Natural killer cell (primary cell): Measurements from ENCODE around the gene BARX1. TPM values are rescaled to one million over a fixed set of nuclear protein-coding genes. Genes with fewer than 3 reads are reported as not detected.

Experiments
- ATAC-seq, 3 donors: fragments of 150-1000 bp in 2 of 3; fragments of 200-7000 bp in 1 of 3; cut with Tn5 transposase; 1 replicate in 1 of 3; 2 replicates in 2 of 3; pipeline ENCODE4 v1.10.0; 2021; ENCODE audit warnings: mild to moderate bottlenecking in 2 of 3, moderate library complexity in 2 of 3
- DNase-seq, 2 donors: peaks; one replicate each; pipeline versions ENCODE4 v3.0.0 to v3.0.0-alpha.2; 2013 to 2021; ENCODE audit warnings: mixed read lengths in 1 of 2
- H3K27ac ChIP-seq: one replicate; pipeline ENCODE4 v1.5.1; 2013; ENCODE audit warnings: mild to moderate bottlenecking, low read length
- H3K27me3 ChIP-seq: one replicate; pipeline ENCODE4 v1.6.1; 2013; ENCODE audit warnings: low read length; ENCODE audit not compliant: control insufficient read depth, insufficient read depth
- H3K36me3 ChIP-seq: one replicate; pipeline ENCODE4 v1.6.1; 2013; ENCODE audit warnings: low read length; ENCODE audit not compliant: control insufficient read depth, insufficient read depth
- H3K4me1 ChIP-seq: one replicate; pipeline ENCODE4 v1.6.1; 2013; ENCODE audit warnings: low read length; ENCODE audit not compliant: control insufficient read depth, insufficient read depth
- H3K4me3 ChIP-seq: one replicate; pipeline ENCODE4 v1.5.1; 2013; ENCODE audit warnings: low read length
- H3K9me3 ChIP-seq: one replicate; pipeline ENCODE4 v1.6.1; 2013; ENCODE audit warnings: low read length; ENCODE audit not compliant: control insufficient read depth, insufficient read depth
- H3K27ac Mint-ChIP-seq, 2 donors: one replicate each; pipeline ENCODE4 v1.8.0; 2022; ENCODE audit warnings: mild to moderate bottlenecking in 2 of 2, mixed read lengths in 2 of 2, moderate library complexity in 1 of 2
- H3K27me3 Mint-ChIP-seq, 2 donors: one replicate each; pipeline ENCODE4 v1.8.0; 2022; ENCODE audit warnings: low read depth in 2 of 2, mixed read lengths in 2 of 2
- H3K36me3 Mint-ChIP-seq: one replicate; pipeline ENCODE4 v1.8.0; 2022; ENCODE audit warnings: mixed read lengths
- H3K4me1 Mint-ChIP-seq, 2 donors: one replicate each; pipeline ENCODE4 v1.8.0; 2022; ENCODE audit warnings: mixed read lengths in 2 of 2
- H3K4me3 Mint-ChIP-seq: one replicate; pipeline ENCODE4 v1.8.0; 2022; ENCODE audit warnings: mild to moderate bottlenecking, moderate library complexity, mixed read lengths
- H3K9me3 Mint-ChIP-seq, 2 donors: one replicate each; pipeline ENCODE4 v1.8.0; 2022; ENCODE audit warnings: mixed read lengths in 2 of 2
- CTCF ChIP-seq: fragments of 200-600 bp; IDR thresholded peaks from one replicate; pipeline ENCODE4 v1.8.0; 2022; ENCODE audit warnings: antibody characterized with exemption
- WGBS: methylation state at CpG from one replicate; pipeline ENCODE4 v1.1.7; 2013; ENCODE audit warnings: missing lambda C conversion rate; ENCODE audit not compliant: insufficient coverage; 5-methylcytosine and 5-hydroxymethylcytosine counted together
- intact Hi-C: fragments of 100-400 bp; cut with micrococcal nuclease; formaldehyde crosslinking; loops from one replicate; pipeline ENCODE4 v1.14.2; 2022
- total RNA-seq, 4 donors: library from RNA; stranded (reverse); fragments of 120-200 nt in 1 of 4; gene quantifications; one replicate each; pipeline versions ENCODE4 v1.2.3 to v1.2.4, GENCODE V29; 2013 to 2022

BARX1 gene
- total RNA-seq, 3 donors from 2014 or later (not counting 1 experiment from before 2014, with no cell fraction given) = not detected

GRCh38 chr9:93979721-93980120 is 24.6 kb upstream of the BARX1 start:
- H3K27me3 ChIP-seq = no peaks in the 10 kb centered on the region
- H3K27ac ChIP-seq = no peak overlapping the region
- ATAC-seq = no peak
- Mint-ChIP-seq H3K4me1 (no peaks in the 10 kb centered on the region), H3K4me3 (no peak overlapping the region), H3K9me3 (no peaks in the 10 kb centered on the region), H3K27ac (no peak overlapping the region), H3K27me3 (peaks cover 19 to 32% of the 10 kb centered on the region in 2 donors), H3K36me3 (no peaks in the 10 kb centered on the region)
- no peak overlapping the region for H3K4me3 ChIP-seq
- H3K36me3 ChIP-seq = no peaks in the 10 kb centered on the region
- H3K9me3 ChIP-seq = no peaks in the 10 kb centered on the region
- DNase-seq = no peak
- TF ChIP-seq CTCF = no peak
- WGBS = 88% methylated on average over 4 of the region's 4 CpGs
- H3K4me1 ChIP-seq = no peaks in the 10 kb centered on the region
- intact Hi-C loops = no loop called here

- H3K27ac ChIP-seq = no peak overlapping the region
- H3K27me3 ChIP-seq = no peaks in the 10 kb centered on the region
- no peaks in the 10 kb centered on the region for H3K4me1 ChIP-seq
- intact Hi-C loops = no loop called here
- H3K4me3 ChIP-seq = no peak overlapping the region
- TF ChIP-seq CTCF = no peak
- H3K9me3 ChIP-seq = no peaks in the 10 kb centered on the region
- H3K4me1 Mint-ChIP-seq = no peaks in the 10 kb centered on the region
- DNase-seq (no peak), ATAC-seq (no peak)
- H3K36me3 ChIP-seq = no peaks in the 10 kb centered on the region
- no peaks in the 10 kb centered on the region for H3K36me3 Mint-ChIP-seq
- H3K27ac Mint-ChIP-seq = no peak overlapping the region
- peaks cover 19 to 39% of the 10 kb centered on the region in 2 donors for H3K27me3 Mint-ChIP-seq
- 82% methylated on average over 2 of the region's 2 CpGs for WGBS
- H3K9me3 Mint-ChIP-seq = no peaks in the 10 kb centered on the region
- H3K4me3 Mint-ChIP-seq = no peak overlapping the region
Observed at GRCh38 chr9:93978551-93978950, 23.4 kb upstream of the BARX1 start.

- no peak for TF ChIP-seq CTCF
- no peaks in the 10 kb centered on the region for H3K36me3 ChIP-seq
- ATAC-seq (no peak), DNase-seq (no peak)
- no peak overlapping the region for H3K4me3 ChIP-seq
- WGBS = 76% methylated on average over 5 of the region's 5 CpGs
- Mint-ChIP-seq H3K4me1 (no peaks in the 10 kb centered on the region), H3K4me3 (no peak overlapping the region), H3K36me3 (no peaks in the 10 kb centered on the region), H3K27me3 (peaks cover 28 to 41% of the 10 kb centered on the region in 2 donors), H3K27ac (no peak overlapping the region), H3K9me3 (no peaks in the 10 kb centered on the region)
- no peaks in the 10 kb centered on the region for H3K4me1 ChIP-seq
- no peaks in the 10 kb centered on the region for H3K27me3 ChIP-seq
- no peaks in the 10 kb centered on the region for H3K9me3 ChIP-seq
- H3K27ac ChIP-seq = no peak overlapping the region
- intact Hi-C loops = no loop called here
Observed at GRCh38 chr9:93976973-93977372, 21.8 kb upstream of the BARX1 start.

- TF ChIP-seq CTCF = no peak
- no peaks in the 10 kb centered on the region for H3K27me3 ChIP-seq
- WGBS = 92% methylated on average over 3 of the region's 3 CpGs
- Mint-ChIP-seq H3K27ac (no peak overlapping the region), H3K9me3 (no peaks in the 10 kb centered on the region), H3K27me3 (peaks cover 24 to 33% of the 10 kb centered on the region in 2 donors), H3K36me3 (no peaks in the 10 kb centered on the region), H3K4me1 (no peaks in the 10 kb centered on the region), H3K4me3 (no peak overlapping the region)
- DNase-seq (no peak), ATAC-seq (no peak)
- H3K4me1 ChIP-seq = no peaks in the 10 kb centered on the region
- intact Hi-C loops = no loop called here
- H3K9me3 ChIP-seq = no peaks in the 10 kb centered on the region
- no peaks in the 10 kb centered on the region for H3K36me3 ChIP-seq
- no peak overlapping the region for H3K27ac ChIP-seq
- no peak overlapping the region for H3K4me3 ChIP-seq
Observed at GRCh38 chr9:93976081-93976480, 20.9 kb upstream of the BARX1 start.
